ENCODE data around the gene ENO4.

The ENO4 gene

DNA sequence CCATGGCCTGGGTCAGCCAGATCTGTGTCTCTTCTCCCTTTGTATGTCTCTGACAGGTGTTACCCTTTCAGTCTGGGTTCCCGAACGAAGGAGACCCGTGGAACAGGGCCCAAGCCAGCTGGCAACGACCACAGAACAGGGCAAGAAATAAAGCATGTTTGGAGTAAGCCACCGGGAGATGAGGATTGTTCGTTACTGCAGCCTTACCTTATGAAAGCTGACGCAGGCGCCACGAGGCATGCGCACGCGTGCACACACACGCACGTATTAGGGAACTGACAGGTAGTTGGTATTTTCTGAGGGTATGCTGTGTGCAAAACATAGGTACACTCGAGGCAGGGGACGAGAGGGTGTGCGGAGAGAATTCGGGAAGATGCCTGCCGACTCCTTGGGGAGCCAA lies 46.4 kb upstream of the ENO4 start:
- H3K4me2 ChIP-seq (ENCODE audit: low read length): no peak overlapping the region
- H4K91ac ChIP-seq (ENCODE audit: low read depth, low read length): no peak overlapping the region
- no peak overlapping the region for H3K23ac ChIP-seq (ENCODE audit: low read length)
- H3K79me1 ChIP-seq (ENCODE audit: low read length): no peaks in the 10 kb centered on the region
- H3K9ac ChIP-seq (ENCODE audit: low read length): no peak overlapping the region
- no peak overlapping the region for H4K12ac ChIP-seq (ENCODE audit: low read depth, low read length)
- H3K27me3 ChIP-seq (ENCODE audit: insufficient read depth, low read length): no peaks in the 10 kb centered on the region
- no peak overlapping the region for H2BK12ac ChIP-seq (ENCODE audit: low read length)
- no peak overlapping the region for H3K18ac ChIP-seq (ENCODE audit: low read length)
- no peak for DNase-seq
- no peaks in the 10 kb centered on the region for H3K36me3 ChIP-seq (ENCODE audit: control insufficient read depth in 1 of 2, insufficient read depth in 2 of 2, low read length in 2 of 2)
- no peak overlapping the region for H4K8ac ChIP-seq (ENCODE audit: low read depth, low read length)
- H2BK5ac ChIP-seq (ENCODE audit: low read depth, low read length, poor library complexity): no peak overlapping the region
- H3K27ac ChIP-seq (ENCODE audit: low read depth, low read length): no peak overlapping the region
- H2AK5ac ChIP-seq (ENCODE audit: low read length): no peak overlapping the region
- H3K4ac ChIP-seq (ENCODE audit: low read depth, low read length): no peak overlapping the region
- H3K79me2 ChIP-seq (ENCODE audit: control insufficient read depth, insufficient read depth, low read length, poor library complexity): no peaks in the 10 kb centered on the region
- H2AFZ ChIP-seq (ENCODE audit: insufficient read depth, low read length, poor library complexity): no peak overlapping the region
- no peaks in the 10 kb centered on the region for H3K4me1 ChIP-seq (ENCODE audit: control insufficient read depth in 1 of 2, insufficient read depth in 2 of 2, low read length in 2 of 2)
- no peak overlapping the region for H3K4me3 ChIP-seq (ENCODE audit: low read depth, low read length)
- H2BK120ac ChIP-seq (ENCODE audit: insufficient read depth, low read length, poor library complexity): no peak overlapping the region
- no CpG with 5 or more reads among the region's 19 CpGs for WGBS (ENCODE audit: extremely low coverage, insufficient coverage, insufficient read length)
- H3K9me3 ChIP-seq (ENCODE audit: insufficient read depth, low read depth, low read length): no peaks in the 10 kb centered on the region
- no peak overlapping the region for H3K14ac ChIP-seq (ENCODE audit: low read length)

DNA sequence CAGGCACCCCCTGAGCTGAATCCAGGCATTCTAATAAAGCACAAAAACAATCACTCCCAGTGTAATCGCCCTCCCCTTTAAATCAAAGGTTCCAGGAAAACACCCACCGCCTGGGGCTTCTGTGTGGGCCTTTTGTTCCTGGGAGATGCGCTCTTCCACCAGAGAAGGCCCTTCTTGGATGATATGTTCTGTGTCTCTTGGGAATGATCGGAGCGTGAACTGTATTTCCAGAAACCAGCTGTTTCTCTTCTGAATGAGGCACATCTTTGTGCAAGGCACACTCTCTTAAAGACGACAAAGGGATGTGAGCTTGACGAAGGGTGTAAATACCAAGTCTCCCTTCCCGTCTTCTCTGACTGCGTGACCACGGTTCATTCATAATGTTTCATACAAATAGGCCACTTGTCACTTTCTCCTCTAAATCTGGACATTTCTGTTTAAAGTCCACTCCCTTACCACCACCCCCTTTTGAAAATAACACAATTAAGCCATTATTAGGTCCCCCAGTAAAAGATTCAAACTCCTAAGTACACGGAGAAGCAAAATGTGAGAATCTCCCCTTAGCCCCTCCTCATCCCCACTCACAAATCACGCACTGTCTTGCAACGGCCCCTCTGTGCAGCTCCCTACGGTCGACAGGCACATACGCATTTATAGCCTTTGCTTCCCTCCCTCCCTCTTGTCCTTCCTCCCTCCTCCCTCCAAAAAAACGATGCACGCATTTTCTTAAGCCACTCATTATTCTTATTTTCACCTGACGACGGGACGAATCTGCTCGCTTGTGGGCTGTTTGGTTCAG lies 45.6 kb upstream of the ENO4 start:
- Histone ChIP-seq H3K14ac (ENCODE audit: low read length) (no peak overlapping the region), H4K12ac (ENCODE audit: low read depth, low read length) (no peak overlapping the region), H3K4ac (ENCODE audit: low read depth, low read length) (no peak overlapping the region), H3K18ac (ENCODE audit: low read length) (no peak overlapping the region), H3K36me3 (ENCODE audit: control insufficient read depth in 1 of 2, insufficient read depth in 2 of 2, low read length in 2 of 2) (no peaks in the 10 kb centered on the region), H3K27ac (ENCODE audit: low read depth, low read length) (no peak overlapping the region), H3K9me3 (ENCODE audit: insufficient read depth, low read depth, low read length) (no peaks in the 10 kb centered on the region), H3K4me2 (ENCODE audit: low read length) (no peak overlapping the region), H3K79me1 (ENCODE audit: low read length) (no peaks in the 10 kb centered on the region), H3K23ac (ENCODE audit: low read length) (no peak overlapping the region), H2BK5ac (ENCODE audit: low read depth, low read length, poor library complexity) (no peak overlapping the region), H2AFZ (ENCODE audit: insufficient read depth, low read length, poor library complexity) (no peak overlapping the region), H3K9ac (ENCODE audit: low read length) (no peak overlapping the region), H2BK12ac (ENCODE audit: low read length) (no peak overlapping the region), H3K4me3 (ENCODE audit: low read depth, low read length) (no peak overlapping the region), H3K27me3 (ENCODE audit: insufficient read depth, low read length) (no peaks in the 10 kb centered on the region), H2AK5ac (ENCODE audit: low read length) (no peak overlapping the region), H2BK120ac (ENCODE audit: insufficient read depth, low read length, poor library complexity) (no peak overlapping the region), H4K91ac (ENCODE audit: low read depth, low read length) (no peak overlapping the region), H4K8ac (ENCODE audit: low read depth, low read length) (no peak overlapping the region), H3K4me1 (ENCODE audit: control insufficient read depth in 1 of 2, insufficient read depth in 2 of 2, low read length in 2 of 2) (no peaks in the 10 kb centered on the region), H3K79me2 (ENCODE audit: control insufficient read depth, insufficient read depth, low read length, poor library complexity) (no peaks in the 10 kb centered on the region)
- WGBS (ENCODE audit: extremely low coverage, insufficient coverage, insufficient read length): no CpG with 5 or more reads among the region's 22 CpGs
- DNase-seq: no peak

DNA sequence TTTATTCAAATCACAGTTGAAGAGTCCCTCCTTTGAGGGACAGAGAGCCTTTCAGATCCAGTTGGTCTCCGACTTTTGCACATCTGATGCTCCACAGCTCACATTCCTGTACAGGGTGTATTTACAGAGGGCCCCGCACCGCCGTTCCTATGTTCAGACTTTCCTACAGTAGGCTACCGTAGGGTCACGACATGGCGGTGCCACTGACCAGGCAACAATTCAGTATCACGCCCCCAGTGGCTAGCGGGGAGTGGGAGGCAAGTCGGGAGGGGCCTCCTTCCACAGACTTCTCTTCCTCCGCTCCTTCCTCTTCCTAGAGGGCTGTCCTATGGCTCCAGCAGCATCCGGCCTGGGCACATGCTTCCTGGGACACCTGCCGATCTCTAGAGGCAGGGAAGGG lies 40.6 kb upstream of the ENO4 start:
- no peaks in the 10 kb centered on the region for H3K79me2 ChIP-seq (ENCODE audit: control insufficient read depth, insufficient read depth, low read length, poor library complexity)
- no peak overlapping the region for H2BK12ac ChIP-seq (ENCODE audit: low read length)
- H2AFZ ChIP-seq (ENCODE audit: insufficient read depth, low read length, poor library complexity): no peak overlapping the region
- no peak overlapping the region for H3K23ac ChIP-seq (ENCODE audit: low read length)
- no peak overlapping the region for H3K4ac ChIP-seq (ENCODE audit: low read depth, low read length)
- no peaks in the 10 kb centered on the region for H3K27me3 ChIP-seq (ENCODE audit: insufficient read depth, low read length)
- no peak overlapping the region for H3K27ac ChIP-seq (ENCODE audit: low read depth, low read length)
- no peak overlapping the region for H4K12ac ChIP-seq (ENCODE audit: low read depth, low read length)
- no peak overlapping the region for H3K9ac ChIP-seq (ENCODE audit: low read length)
- no peak for DNase-seq
- no peaks in the 10 kb centered on the region for H3K4me1 ChIP-seq (ENCODE audit: control insufficient read depth in 1 of 2, insufficient read depth in 2 of 2, low read length in 2 of 2)
- no peak overlapping the region for H4K8ac ChIP-seq (ENCODE audit: low read depth, low read length)
- no peak overlapping the region for H2AK5ac ChIP-seq (ENCODE audit: low read length)
- H2BK5ac ChIP-seq (ENCODE audit: low read depth, low read length, poor library complexity): no peak overlapping the region
- H4K91ac ChIP-seq (ENCODE audit: low read depth, low read length): no peak overlapping the region
- no peaks in the 10 kb centered on the region for H3K36me3 ChIP-seq (ENCODE audit: control insufficient read depth in 1 of 2, insufficient read depth in 2 of 2, low read length in 2 of 2)
- H3K4me3 ChIP-seq (ENCODE audit: low read depth, low read length): no peak overlapping the region
- no peak overlapping the region for H3K14ac ChIP-seq (ENCODE audit: low read length)
- peaks cover 2% of the 10 kb centered on the region for H3K9me3 ChIP-seq (ENCODE audit: insufficient read depth, low read depth, low read length)
- no CpG with 5 or more reads among the region's 13 CpGs for WGBS (ENCODE audit: extremely low coverage, insufficient coverage, insufficient read length)
- no peaks in the 10 kb centered on the region for H3K79me1 ChIP-seq (ENCODE audit: low read length)
- no peak overlapping the region for H2BK120ac ChIP-seq (ENCODE audit: insufficient read depth, low read length, poor library complexity)
- H3K4me2 ChIP-seq (ENCODE audit: low read length): no peak overlapping the region
- no peak overlapping the region for H3K18ac ChIP-seq (ENCODE audit: low read length)

DNA sequence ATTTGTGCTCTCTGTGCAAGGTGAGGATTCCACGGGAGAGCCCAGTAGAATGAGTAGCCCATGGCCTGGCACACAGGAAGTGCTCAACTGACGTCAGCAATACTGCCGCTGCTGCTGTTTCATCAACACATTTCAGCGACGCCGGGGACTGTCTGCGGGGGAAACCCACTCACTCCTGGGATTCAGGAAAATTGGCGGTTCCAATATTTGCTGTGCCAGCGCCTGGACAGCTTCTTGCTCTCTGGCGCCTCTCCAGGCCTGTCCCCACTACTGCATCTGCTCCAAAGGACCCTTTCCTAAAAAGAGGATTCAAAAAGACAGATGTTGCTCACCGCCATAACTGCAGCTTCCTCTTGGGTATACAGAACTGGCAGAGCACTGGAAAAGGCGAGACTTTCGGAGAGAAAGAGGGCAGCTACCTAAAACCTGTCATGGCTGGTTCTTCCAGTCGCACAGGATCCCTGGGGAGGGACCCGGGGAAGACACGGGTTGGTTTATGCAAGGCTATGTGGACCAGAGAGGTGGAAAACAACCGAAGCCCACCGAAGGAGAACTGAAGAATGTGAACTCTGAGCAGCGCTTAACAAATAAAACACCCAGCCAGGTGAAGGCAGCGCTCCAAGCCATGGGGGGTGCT lies 39.7 kb upstream of the ENO4 start:
- no peak overlapping the region for H2BK120ac ChIP-seq (ENCODE audit: insufficient read depth, low read length, poor library complexity)
- no peak overlapping the region for H3K27ac ChIP-seq (ENCODE audit: low read depth, low read length)
- H3K14ac ChIP-seq (ENCODE audit: low read length): no peak overlapping the region
- WGBS (ENCODE audit: extremely low coverage, insufficient coverage, insufficient read length): no CpG with 5 or more reads among the region's 20 CpGs
- no peak overlapping the region for H3K4ac ChIP-seq (ENCODE audit: low read depth, low read length)
- no peak overlapping the region for H4K91ac ChIP-seq (ENCODE audit: low read depth, low read length)
- no peak overlapping the region for H2AFZ ChIP-seq (ENCODE audit: insufficient read depth, low read length, poor library complexity)
- H3K9me3 ChIP-seq (ENCODE audit: insufficient read depth, low read depth, low read length): peaks cover 2% of the 10 kb centered on the region
- H3K4me3 ChIP-seq (ENCODE audit: low read depth, low read length): no peak overlapping the region
- no peaks in the 10 kb centered on the region for H3K79me2 ChIP-seq (ENCODE audit: control insufficient read depth, insufficient read depth, low read length, poor library complexity)
- no peak overlapping the region for H4K12ac ChIP-seq (ENCODE audit: low read depth, low read length)
- H3K27me3 ChIP-seq (ENCODE audit: insufficient read depth, low read length): no peaks in the 10 kb centered on the region
- H4K8ac ChIP-seq (ENCODE audit: low read depth, low read length): no peak overlapping the region
- H3K18ac ChIP-seq (ENCODE audit: low read length): no peak overlapping the region
- H3K9ac ChIP-seq (ENCODE audit: low read length): no peak overlapping the region
- H3K36me3 ChIP-seq (ENCODE audit: control insufficient read depth in 1 of 2, insufficient read depth in 2 of 2, low read length in 2 of 2): no peaks in the 10 kb centered on the region
- peak in 1 of 2 donors; percentile 46 for DNase-seq
- H3K4me1 ChIP-seq (ENCODE audit: control insufficient read depth in 1 of 2, insufficient read depth in 2 of 2, low read length in 2 of 2): no peaks in the 10 kb centered on the region
- no peaks in the 10 kb centered on the region for H3K79me1 ChIP-seq (ENCODE audit: low read length)
- H2BK5ac ChIP-seq (ENCODE audit: low read depth, low read length, poor library complexity): no peak overlapping the region
- H3K23ac ChIP-seq (ENCODE audit: low read length): no peak overlapping the region
- H3K4me2 ChIP-seq (ENCODE audit: low read length): no peak overlapping the region
- H2AK5ac ChIP-seq (ENCODE audit: low read length): no peak overlapping the region
- H2BK12ac ChIP-seq (ENCODE audit: low read length): no peak overlapping the region

All from trophoblast cell (in vitro differentiated cells and primary cell).